MM.1S (cell line): Measurements from ENCODE around the gene CHRNB1.

Source experiments
- CTCF ChIP-seq: fragments of 300-600 bp; sonication (generic); IDR thresholded peaks from 2 replicates; pipeline ENCODE4 v1.5.1; 2016; ENCODE audit warnings: antibody characterized with exemption, low read length, mixed read lengths
- EZH2phosphoT487 ChIP-seq: fragments of 300-600 bp; sonication (generic); IDR thresholded peaks from 2 replicates; pipeline ENCODE4 v1.6.1; 2018; ENCODE audit warnings: antibody characterized with exemption, low read length

- no peak for TF ChIP-seq CTCF
- no peak for TF ChIP-seq EZH2phosphoT487
Observed at GRCh38 chr17:7479213-7480088, 34.6 kb downstream of the CHRNB1 start, which contains the start of gene ZBTB4.
